DOHH2 (cell line): ENCODE results near the gene FAM131C.
"Not testable (repeated sequence)": the region's sequence is repeated elsewhere in the genome, so short reads cannot be mapped to it uniquely, and the experiment has no call there.

Experiments used
- H3F3A ChIP-seq: fragments of 200-600 bp; sonication (generic), shearing (Covaris generic); 2 replicates; pipeline ENCODE4 v1.6.0; 2016; ENCODE audit warnings: antibody characterized with exemption, mild to moderate bottlenecking; ENCODE audit not compliant: control insufficient read depth, insufficient read depth
- H3K27ac ChIP-seq: fragments of 200-600 bp; sonication (generic); 2 replicates; pipeline ENCODE4 v1.5.1; 2014; ENCODE audit warnings: low read depth, mild to moderate bottlenecking, low read length, moderate library complexity
- H3K27me3 ChIP-seq: fragments of 200-600 bp; sonication (generic); 2 replicates; pipeline ENCODE4 v1.6.1; 2014; ENCODE audit warnings: mild to moderate bottlenecking, low read length, mixed read lengths; ENCODE audit not compliant: control insufficient read depth
- H3K36me3 ChIP-seq: fragments of 200-600 bp; sonication (generic); 2 replicates; pipeline ENCODE4 v1.6.1; 2014; ENCODE audit warnings: mild to moderate bottlenecking, low read length, moderate library complexity, mixed read lengths; ENCODE audit not compliant: control insufficient read depth
- H3K4me1 ChIP-seq: fragments of 200-600 bp; sonication (generic); 2 replicates; pipeline ENCODE4 v1.6.1; 2014; ENCODE audit warnings: mild to moderate bottlenecking, low read length, mixed read lengths; ENCODE audit not compliant: control insufficient read depth
- H3K4me2 ChIP-seq: fragments of 200-600 bp; sonication (generic); 2 replicates; pipeline ENCODE4 v1.6.0; 2014; ENCODE audit warnings: mild to moderate bottlenecking, low read length, moderate library complexity
- H3K4me3 ChIP-seq: fragments of 200-600 bp; sonication (generic); 2 replicates; pipeline ENCODE4 v1.5.1; 2014; ENCODE audit warnings: mild to moderate bottlenecking, low read length, mixed read lengths
- H3K79me2 ChIP-seq: fragments of 200-600 bp; sonication (generic); 2 replicates; pipeline ENCODE4 v1.6.1; 2014; ENCODE audit warnings: mild to moderate bottlenecking, low read length, mixed read lengths; ENCODE audit not compliant: control insufficient read depth
- H3K9me2 ChIP-seq: fragments of 200-600 bp; sonication (generic); replicated peaks from 2 replicates; pipeline ENCODE4 v1.6.1; 2014; ENCODE audit warnings: mild to moderate bottlenecking, low read length, mixed read lengths; ENCODE audit not compliant: control insufficient read depth
- H3K9me3 ChIP-seq: fragments of 200-600 bp; sonication (generic); 2 replicates; pipeline ENCODE4 v1.6.1; 2014; ENCODE audit warnings: antibody characterized with exemption, low read length, mixed read lengths; ENCODE audit not compliant: control insufficient read depth, insufficient read depth
- H4K20me1 ChIP-seq: fragments of 200-600 bp; sonication (generic); 2 replicates; pipeline ENCODE4 v1.6.0; 2014; ENCODE audit warnings: low read depth, mild to moderate bottlenecking, antibody characterized with exemption, low read length, moderate library complexity; ENCODE audit not compliant: control insufficient read depth, insufficient read depth
- CTCF ChIP-seq: fragments of 200-600 bp; sonication (generic); IDR thresholded peaks from one replicate; pipeline ENCODE4 v1.5.1; 2014; ENCODE audit warnings: antibody characterized with exemption, mild to moderate bottlenecking, low read depth, low read length; ENCODE audit not compliant: poor library complexity, severe bottlenecking
- EZH2phosphoT487 ChIP-seq: fragments of 200-600 bp; sonication (generic); IDR thresholded peaks from 2 replicates; pipeline ENCODE4 v1.6.1; 2017; ENCODE audit warnings: borderline replicate concordance, mild to moderate bottlenecking, antibody characterized with exemption, low read length, moderate library complexity, mixed read lengths

Gene FAM131C

GRCh38 chr1:16110884-16111283, 37.4 kb upstream of the FAM131C start:
- H3K4me3 ChIP-seq, result no peak overlapping the region
- no peak overlapping the region for H3K4me2 ChIP-seq
- H3K27me3 ChIP-seq, result peaks cover 4% of the 10 kb centered on the region
- H4K20me1 ChIP-seq, result no peaks in the 10 kb centered on the region
- no peaks in the 10 kb centered on the region for H3F3A ChIP-seq
- H3K9me2 ChIP-seq, result no peaks in the 10 kb centered on the region
- no peaks in the 10 kb centered on the region for H3K79me2 ChIP-seq
- no peak for TF ChIP-seq CTCF
- no peaks in the 10 kb centered on the region; the same call in 1 of the 2 replicates for H3K9me3 ChIP-seq
- H3K27ac ChIP-seq, result no peak overlapping the region
- no peaks in the 10 kb centered on the region for H3K4me1 ChIP-seq
- H3K36me3 ChIP-seq, result no peaks in the 10 kb centered on the region

- Histone ChIP-seq H3F3A (no peaks in the 10 kb centered on the region), H3K9me3 (no peaks in the 10 kb centered on the region; the same call in 1 of the 2 replicates), H4K20me1 (no peaks in the 10 kb centered on the region), H3K4me2 (no peak overlapping the region), H3K4me3 (no peak overlapping the region), H3K27ac (no peak overlapping the region), H3K79me2 (no peaks in the 10 kb centered on the region), H3K4me1 (no peaks in the 10 kb centered on the region), H3K27me3 (peaks cover 4% of the 10 kb centered on the region), H3K36me3 (no peaks in the 10 kb centered on the region), H3K9me2 (no peaks in the 10 kb centered on the region)
- TF ChIP-seq CTCF, result no peak
- no peak for TF ChIP-seq EZH2phosphoT487
Observed at GRCh38 chr1:16110456-16110855, 37.0 kb upstream of the FAM131C start.

- no peaks in the 10 kb centered on the region for H3K36me3 ChIP-seq
Observed at GRCh38 chr1:16109571-16109970, 36.1 kb upstream of the FAM131C start.

GRCh38 chr1:16107039-16107438, 33.6 kb upstream of the FAM131C start:
- H3K36me3 ChIP-seq, H3K27ac ChIP-seq, H3K4me3 ChIP-seq, H4K20me1 ChIP-seq, H3K9me3 ChIP-seq, H3K79me2 ChIP-seq, H3K4me1 ChIP-seq, H3F3A ChIP-seq, H3K4me2 ChIP-seq, H3K27me3 ChIP-seq, H3K9me2 ChIP-seq: not testable (repeated sequence)

More at GRCh38 chr1:16109571-16109970, 36.1 kb upstream of the FAM131C start:
- Histone ChIP-seq H3K4me2 (no peak overlapping the region), H3K79me2 (no peaks in the 10 kb centered on the region), H3K4me3 (no peak overlapping the region), H3K9me3 (no peaks in the 10 kb centered on the region; the same call in 1 of the 2 replicates), H3F3A (no peaks in the 10 kb centered on the region), H3K9me2 (no peaks in the 10 kb centered on the region), H3K27me3 (peaks cover 4% of the 10 kb centered on the region), H3K27ac (no peak overlapping the region), H4K20me1 (no peaks in the 10 kb centered on the region), H3K4me1 (no peaks in the 10 kb centered on the region)
- no peak for TF ChIP-seq EZH2phosphoT487
- TF ChIP-seq CTCF, result no peak
